ENCODE results near the gene ATP11C.
"Not testable (repeated sequence)": the region's sequence is repeated elsewhere in the genome, so short reads cannot be mapped to it uniquely, and the experiment has no call there.

ATP11C gene

DNA sequence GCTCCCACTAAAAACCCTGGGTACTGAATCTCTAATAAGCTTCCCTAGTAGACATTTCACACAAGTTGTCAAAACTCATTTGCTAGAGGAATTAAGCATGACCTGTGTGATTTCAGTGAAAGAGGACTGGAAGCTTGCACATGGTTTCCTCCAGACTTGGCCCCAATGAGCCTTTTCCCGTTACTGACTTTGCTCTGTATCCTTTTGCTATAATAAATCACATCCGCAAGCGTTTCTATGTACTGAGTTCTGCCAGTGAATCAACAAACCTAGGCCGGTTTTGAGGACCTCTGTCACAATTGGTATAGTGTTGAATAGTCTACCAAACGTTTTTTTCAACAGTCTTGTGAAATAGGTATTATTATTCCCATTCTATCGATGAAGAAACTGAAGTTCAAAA lies 8.2 kb downstream of the ATP11C start:
- Histone ChIP-seq H2AFZ (ENCODE audit: insufficient read depth, low read length, poor library complexity) (no peak overlapping the region), H3K14ac (ENCODE audit: low read length) (no peak overlapping the region), H3K9me3 (ENCODE audit: insufficient read depth, low read depth, low read length) (no peaks in the 10 kb centered on the region), H3K27me3 (ENCODE audit: insufficient read depth, low read length) (no peaks in the 10 kb centered on the region), H3K27ac (ENCODE audit: low read depth, low read length) (no peak overlapping the region), H2BK120ac (ENCODE audit: insufficient read depth, low read length, poor library complexity) (no peak overlapping the region), H3K9ac (ENCODE audit: low read length) (no peak overlapping the region), H4K91ac (ENCODE audit: low read depth, low read length) (no peak overlapping the region), H4K8ac (ENCODE audit: low read depth, low read length) (no peak overlapping the region), H3K4me2 (ENCODE audit: low read length) (no peak overlapping the region), H3K23ac (ENCODE audit: low read length) (no peak overlapping the region), H2BK5ac (ENCODE audit: low read depth, low read length, poor library complexity) (no peak overlapping the region), H2BK12ac (ENCODE audit: low read length) (no peak overlapping the region), H3K79me1 (ENCODE audit: low read length) (no peaks in the 10 kb centered on the region), H3K4me1 (ENCODE audit: control insufficient read depth in 1 of 2, insufficient read depth in 2 of 2, low read length in 2 of 2) (no peaks in the 10 kb centered on the region), H2AK5ac (ENCODE audit: low read length) (no peak overlapping the region), H3K79me2 (ENCODE audit: control insufficient read depth, insufficient read depth, low read length, poor library complexity) (no peaks in the 10 kb centered on the region), H3K4me3 (ENCODE audit: low read depth, low read length) (no peak overlapping the region), H3K4ac (ENCODE audit: low read depth, low read length) (no peak overlapping the region), H4K12ac (ENCODE audit: low read depth, low read length) (no peak overlapping the region), H3K36me3 (ENCODE audit: control insufficient read depth in 1 of 2, insufficient read depth in 2 of 2, low read length in 2 of 2) (no peaks in the 10 kb centered on the region), H3K18ac (ENCODE audit: low read length) (no peak overlapping the region)
- no CpG with 5 or more reads among the region's 6 CpGs for WGBS (ENCODE audit: extremely low coverage, insufficient coverage, insufficient read length)
- no peak for DNase-seq

- no peaks in the 10 kb centered on the region for H3K4me1 ChIP-seq (ENCODE audit: control insufficient read depth in 1 of 2, insufficient read depth in 2 of 2, low read length in 2 of 2)
- no CpG with 5 or more reads among the region's 5 CpGs for WGBS (ENCODE audit: extremely low coverage, insufficient coverage, insufficient read length)
- H3K79me1 ChIP-seq (ENCODE audit: low read length) = no peaks in the 10 kb centered on the region
- H3K9ac ChIP-seq (ENCODE audit: low read length) = no peak overlapping the region
- no peaks in the 10 kb centered on the region for H3K27me3 ChIP-seq (ENCODE audit: insufficient read depth, low read length)
- H3K27ac ChIP-seq (ENCODE audit: low read depth, low read length) = no peak overlapping the region
- no peak overlapping the region for H4K8ac ChIP-seq (ENCODE audit: low read depth, low read length)
- DNase-seq = no peak
- H2BK12ac ChIP-seq (ENCODE audit: low read length) = no peak overlapping the region
- no peak overlapping the region for H3K14ac ChIP-seq (ENCODE audit: low read length)
- H2AFZ ChIP-seq (ENCODE audit: insufficient read depth, low read length, poor library complexity) = no peak overlapping the region
- H3K4ac ChIP-seq (ENCODE audit: low read depth, low read length) = no peak overlapping the region
- no peak overlapping the region for H3K4me3 ChIP-seq (ENCODE audit: low read depth, low read length)
- no peak overlapping the region for H3K23ac ChIP-seq (ENCODE audit: low read length)
- H3K9me3 ChIP-seq (ENCODE audit: insufficient read depth, low read depth, low read length) = no peaks in the 10 kb centered on the region
- H3K4me2 ChIP-seq (ENCODE audit: low read length) = no peak overlapping the region
- no peak overlapping the region for H3K18ac ChIP-seq (ENCODE audit: low read length)
- no peaks in the 10 kb centered on the region for H3K79me2 ChIP-seq (ENCODE audit: control insufficient read depth, insufficient read depth, low read length, poor library complexity)
- H3K36me3 ChIP-seq (ENCODE audit: control insufficient read depth in 1 of 2, insufficient read depth in 2 of 2, low read length in 2 of 2) = no peaks in the 10 kb centered on the region
- no peak overlapping the region for H2BK5ac ChIP-seq (ENCODE audit: low read depth, low read length, poor library complexity)
- H2BK120ac ChIP-seq (ENCODE audit: insufficient read depth, low read length, poor library complexity) = no peak overlapping the region
- H2AK5ac ChIP-seq (ENCODE audit: low read length) = no peak overlapping the region
- H4K91ac ChIP-seq (ENCODE audit: low read depth, low read length) = no peak overlapping the region
- no peak overlapping the region for H4K12ac ChIP-seq (ENCODE audit: low read depth, low read length)
Observed at GRCh38 chrX:139924069-139924695, 8.7 kb downstream of the ATP11C start.

GRCh38 chrX:139921142-139921541 lies 11.7 kb downstream of the ATP11C start:
- not testable (repeated sequence) for H3K9ac ChIP-seq (ENCODE audit: low read length); H3K4me1 ChIP-seq (ENCODE audit: control insufficient read depth in 1 of 2, insufficient read depth in 2 of 2, low read length in 2 of 2); H3K4me3 ChIP-seq (ENCODE audit: low read depth, low read length); H3K9me3 ChIP-seq (ENCODE audit: insufficient read depth, low read depth, low read length); H4K12ac ChIP-seq (ENCODE audit: low read depth, low read length); H2AFZ ChIP-seq (ENCODE audit: insufficient read depth, low read length, poor library complexity); H3K4ac ChIP-seq (ENCODE audit: low read depth, low read length); H2BK120ac ChIP-seq (ENCODE audit: insufficient read depth, low read length, poor library complexity); H3K27ac ChIP-seq (ENCODE audit: low read depth, low read length); H3K18ac ChIP-seq (ENCODE audit: low read length); H3K79me1 ChIP-seq (ENCODE audit: low read length); H3K27me3 ChIP-seq (ENCODE audit: insufficient read depth, low read length); H2BK12ac ChIP-seq (ENCODE audit: low read length); H3K79me2 ChIP-seq (ENCODE audit: control insufficient read depth, insufficient read depth, low read length, poor library complexity); H2BK5ac ChIP-seq (ENCODE audit: low read depth, low read length, poor library complexity); H3K36me3 ChIP-seq (ENCODE audit: control insufficient read depth in 1 of 2, insufficient read depth in 2 of 2, low read length in 2 of 2); H4K8ac ChIP-seq (ENCODE audit: low read depth, low read length); H3K14ac ChIP-seq (ENCODE audit: low read length); H2AK5ac ChIP-seq (ENCODE audit: low read length); H4K91ac ChIP-seq (ENCODE audit: low read depth, low read length); H3K23ac ChIP-seq (ENCODE audit: low read length); H3K4me2 ChIP-seq (ENCODE audit: low read length); DNase-seq
- WGBS (ENCODE audit: extremely low coverage, insufficient coverage, insufficient read length) = no CpG with 5 or more reads among the region's 6 CpGs

GRCh38 chrX:139920316-139920715 lies 12.5 kb downstream of the ATP11C start:
- Histone ChIP-seq H3K4me1 (ENCODE audit: control insufficient read depth in 1 of 2, insufficient read depth in 2 of 2, low read length in 2 of 2) (no peaks in the 10 kb centered on the region), H4K12ac (ENCODE audit: low read depth, low read length) (no peak overlapping the region), H3K4me2 (ENCODE audit: low read length) (no peak overlapping the region), H3K9ac (ENCODE audit: low read length) (no peak overlapping the region), H3K9me3 (ENCODE audit: insufficient read depth, low read depth, low read length) (no peaks in the 10 kb centered on the region), H3K79me1 (ENCODE audit: low read length) (no peaks in the 10 kb centered on the region), H2BK12ac (ENCODE audit: low read length) (no peak overlapping the region), H3K4ac (ENCODE audit: low read depth, low read length) (no peak overlapping the region), H2AK5ac (ENCODE audit: low read length) (no peak overlapping the region), H3K79me2 (ENCODE audit: control insufficient read depth, insufficient read depth, low read length, poor library complexity) (no peaks in the 10 kb centered on the region), H2AFZ (ENCODE audit: insufficient read depth, low read length, poor library complexity) (no peak overlapping the region), H3K27me3 (ENCODE audit: insufficient read depth, low read length) (no peaks in the 10 kb centered on the region), H3K36me3 (ENCODE audit: control insufficient read depth in 1 of 2, insufficient read depth in 2 of 2, low read length in 2 of 2) (no peaks in the 10 kb centered on the region), H3K4me3 (ENCODE audit: low read depth, low read length) (no peak overlapping the region), H3K18ac (ENCODE audit: low read length) (no peak overlapping the region), H2BK120ac (ENCODE audit: insufficient read depth, low read length, poor library complexity) (no peak overlapping the region), H3K14ac (ENCODE audit: low read length) (no peak overlapping the region), H2BK5ac (ENCODE audit: low read depth, low read length, poor library complexity) (no peak overlapping the region), H3K23ac (ENCODE audit: low read length) (no peak overlapping the region), H3K27ac (ENCODE audit: low read depth, low read length) (no peak overlapping the region), H4K8ac (ENCODE audit: low read depth, low read length) (no peak overlapping the region), H4K91ac (ENCODE audit: low read depth, low read length) (no peak overlapping the region)
- DNase-seq = no peak
- no CpG with 5 or more reads among the region's 1 CpG for WGBS (ENCODE audit: extremely low coverage, insufficient coverage, insufficient read length)
